GM12872 (cell line): ENCODE results near the gene SLC18B1.

ENCODE experiments used
- TF ChIP-seq, protein P1 (sequence below): IDR thresholded peaks from 3 replicates; pipeline ENCODE4 v1.5.1; 2011; ENCODE audit warnings: low read depth, mild to moderate bottlenecking, low read length, moderate library complexity; ENCODE audit not compliant: insufficient read depth

Gene SLC18B1

DNA sequence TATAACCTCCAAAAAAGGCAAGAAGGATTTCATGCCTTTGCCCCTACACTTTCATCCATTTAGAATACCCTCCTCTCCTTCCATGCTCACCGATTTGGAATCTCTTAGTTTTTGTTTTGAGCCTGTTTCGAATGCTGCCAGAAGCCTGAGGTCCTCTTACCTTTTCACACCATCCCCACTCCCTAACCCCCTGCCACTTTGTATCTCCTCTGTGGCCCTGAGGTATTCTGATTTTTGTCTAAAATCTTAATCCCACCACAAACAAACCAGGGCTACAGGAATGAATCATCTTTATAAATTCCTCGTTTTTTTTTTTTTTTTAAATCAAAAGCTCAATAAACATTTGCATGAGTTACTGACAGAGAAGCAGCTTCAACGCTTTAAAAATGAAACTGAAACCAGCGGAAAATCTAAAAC lies 14.3 kb upstream of the SLC18B1 start:
- TF ChIP-seq, protein P1, sequence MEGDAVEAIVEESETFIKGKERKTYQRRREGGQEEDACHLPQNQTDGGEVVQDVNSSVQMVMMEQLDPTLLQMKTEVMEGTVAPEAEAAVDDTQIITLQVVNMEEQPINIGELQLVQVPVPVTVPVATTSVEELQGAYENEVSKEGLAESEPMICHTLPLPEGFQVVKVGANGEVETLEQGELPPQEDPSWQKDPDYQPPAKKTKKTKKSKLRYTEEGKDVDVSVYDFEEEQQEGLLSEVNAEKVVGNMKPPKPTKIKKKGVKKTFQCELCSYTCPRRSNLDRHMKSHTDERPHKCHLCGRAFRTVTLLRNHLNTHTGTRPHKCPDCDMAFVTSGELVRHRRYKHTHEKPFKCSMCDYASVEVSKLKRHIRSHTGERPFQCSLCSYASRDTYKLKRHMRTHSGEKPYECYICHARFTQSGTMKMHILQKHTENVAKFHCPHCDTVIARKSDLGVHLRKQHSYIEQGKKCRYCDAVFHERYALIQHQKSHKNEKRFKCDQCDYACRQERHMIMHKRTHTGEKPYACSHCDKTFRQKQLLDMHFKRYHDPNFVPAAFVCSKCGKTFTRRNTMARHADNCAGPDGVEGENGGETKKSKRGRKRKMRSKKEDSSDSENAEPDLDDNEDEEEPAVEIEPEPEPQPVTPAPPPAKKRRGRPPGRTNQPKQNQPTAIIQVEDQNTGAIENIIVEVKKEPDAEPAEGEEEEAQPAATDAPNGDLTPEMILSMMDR: no peak

DNA sequence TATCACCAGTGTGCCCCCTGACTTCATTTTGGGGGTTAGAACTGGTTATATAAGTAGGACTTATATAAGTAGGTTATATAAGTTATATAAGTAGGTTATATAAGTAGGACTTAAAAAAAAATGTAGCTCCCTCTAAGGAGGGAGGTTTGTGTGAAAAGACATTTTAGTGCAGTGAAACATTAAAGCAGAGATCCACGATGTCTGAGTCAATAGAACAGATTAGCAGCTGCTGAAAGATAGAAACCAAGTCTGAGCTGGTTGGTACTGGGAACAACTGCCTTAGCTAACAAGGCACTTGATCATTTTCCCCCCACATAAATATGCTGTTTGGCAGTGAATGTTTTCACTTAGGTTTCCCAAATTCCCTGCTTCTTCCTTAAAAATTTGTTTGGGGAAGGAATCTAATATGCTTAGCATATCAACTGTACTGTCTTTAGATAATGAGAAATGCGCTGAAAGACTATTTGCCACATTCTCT lies 13.9 kb upstream of the SLC18B1 start:
- TF ChIP-seq, protein P1: no peak

GRCh38 chr6:132811276-132811675 lies 12.8 kb upstream of the SLC18B1 start:
- TF ChIP-seq, protein P1: no peak

- TF ChIP-seq, protein P1: no peak
These were observed 7.1 kb upstream of the SLC18B1 start for GRCh38 chr6:132805548-132805947.

GRCh38 chr6:132804251-132804650 lies 5.8 kb upstream of the SLC18B1 start:
- TF ChIP-seq, protein P1: no peak

DNA sequence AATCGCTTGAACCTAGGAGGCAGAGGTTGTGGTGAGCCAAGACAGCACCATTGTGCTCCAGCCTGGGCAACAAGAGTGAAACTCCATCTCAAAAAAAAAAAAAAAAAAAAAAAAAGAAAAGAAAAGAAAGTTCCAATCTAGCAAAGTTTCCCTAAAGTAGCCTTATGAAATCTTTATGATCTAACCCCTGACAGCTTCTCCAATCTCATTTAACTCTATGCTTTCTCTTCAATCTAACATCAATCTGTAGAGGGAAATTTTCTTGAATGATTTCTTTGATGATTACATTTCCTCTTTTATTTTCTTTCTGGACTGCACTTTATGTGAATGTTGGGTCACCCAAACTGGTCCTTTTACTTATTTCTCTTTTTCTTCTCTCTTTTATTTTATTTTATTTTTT lies 2.2 kb upstream of the SLC18B1 start:
- TF ChIP-seq, protein P1: no peak

GRCh38 chr6:132798869-132799538 lies 567 bp upstream of the SLC18B1 start:
- TF ChIP-seq, protein P1: peak; percentile 87
